RWPE2 (cell line): ENCODE results near the gene CNIH4.

Source experiments
- ATAC-seq: fragments of 200-7000 bp; cut with Tn5 transposase; 3 replicates; pipeline ENCODE4 v1.9.1; 2021; ENCODE audit warnings: low read depth
- DNase-seq: peaks from one replicate; pipeline ENCODE4 v3.0.0-alpha.2; 2020; ENCODE audit warnings: low spot score
- H3K27ac ChIP-seq: fragments of 450-650 bp; 2 replicates; pipeline ENCODE4 v1.5.1; 2017; ENCODE audit warnings: mild to moderate bottlenecking; ENCODE audit not compliant: poor library complexity, severe bottlenecking
- H3K27me3 ChIP-seq: fragments of 250-450 bp; sonication (Bioruptor Pico); 2 replicates; pipeline ENCODE4 v1.5.1; 2021; ENCODE audit warnings: mild to moderate bottlenecking, moderate library complexity; ENCODE audit not compliant: insufficient read depth, poor library complexity, severe bottlenecking
- H3K36me3 ChIP-seq: fragments of 250-450 bp; sonication (Bioruptor Pico); 2 replicates; pipeline ENCODE4 v1.5.1; 2020; ENCODE audit warnings: low read depth, mild to moderate bottlenecking, moderate library complexity
- H3K4me1 ChIP-seq: fragments of 250-450 bp; sonication (Bioruptor Pico); 2 replicates; pipeline ENCODE4 v1.5.1; 2021; ENCODE audit warnings: mild to moderate bottlenecking, moderate library complexity; ENCODE audit not compliant: insufficient read depth, poor library complexity, severe bottlenecking
- H3K4me3 ChIP-seq: fragments of 250-450 bp; sonication (Bioruptor Pico); 2 replicates; pipeline ENCODE4 v1.5.1; 2021; ENCODE audit warnings: mild to moderate bottlenecking, moderate library complexity; ENCODE audit not compliant: severe bottlenecking
- H3K9me3 ChIP-seq: fragments of 250-450 bp; sonication (Bioruptor Pico); 2 replicates; pipeline ENCODE4 v1.5.1; 2021; ENCODE audit warnings: mild to moderate bottlenecking, moderate library complexity; ENCODE audit not compliant: severe bottlenecking
- CTCF ChIP-seq: fragments of 450-650 bp; IDR thresholded peaks from one replicate; pipeline ENCODE4 v1.5.1; 2017; ENCODE audit warnings: mild to moderate bottlenecking, moderate library complexity; ENCODE audit not compliant: poor library complexity, severe bottlenecking

The CNIH4 gene

GRCh38 chr1:224380003-224380402 is 23.3 kb downstream of the CNIH4 start:
- Histone ChIP-seq H3K36me3 (peaks cover 8% of the 10 kb centered on the region), H3K4me1 (no peaks in the 10 kb centered on the region), H3K4me3 (no peak overlapping the region), H3K9me3 (no peaks in the 10 kb centered on the region), H3K27me3 (no peaks in the 10 kb centered on the region), H3K27ac (no peak overlapping the region)
- no peak for DNase-seq
- no peak for TF ChIP-seq CTCF
- 0 out of 3 replicates have a peak, but pooled peaks have one; percentile 21 for ATAC-seq

- Histone ChIP-seq H3K36me3 (no peaks in the 10 kb centered on the region), H3K4me1 (no peaks in the 10 kb centered on the region), H3K27me3 (no peaks in the 10 kb centered on the region), H3K4me3 (no peak overlapping the region), H3K9me3 (no peaks in the 10 kb centered on the region), H3K27ac (no peak overlapping the region)
- no peak for TF ChIP-seq CTCF
- ATAC-seq: no peak
- DNase-seq: no peak
These were observed 25.3 kb downstream of the CNIH4 start for GRCh38 chr1:224381880-224382548.

- Histone ChIP-seq H3K4me1 (no peaks in the 10 kb centered on the region), H3K27ac (no peak overlapping the region), H3K27me3 (no peaks in the 10 kb centered on the region), H3K9me3 (no peaks in the 10 kb centered on the region), H3K36me3 (peaks cover 1% of the 10 kb centered on the region; the same call in 1 of the 2 replicates), H3K4me3 (no peak overlapping the region)
- DNase-seq: no peak
- no peak for ATAC-seq
- no peak for TF ChIP-seq CTCF
These were observed 26.5 kb downstream of the CNIH4 start for GRCh38 chr1:224383218-224383617.

- TF ChIP-seq CTCF: no peak
- H3K36me3 ChIP-seq: peaks cover 23% of the 10 kb centered on the region
These were observed 30.7 kb downstream of the CNIH4 start for GRCh38 chr1:224387302-224387912.

GRCh38 chr1:224387943-224388342 is 31.3 kb downstream of the CNIH4 start:
- Histone ChIP-seq H3K4me3 (no peak overlapping the region), H3K27me3 (no peaks in the 10 kb centered on the region), H3K27ac (no peak overlapping the region), H3K9me3 (no peaks in the 10 kb centered on the region), H3K36me3 (peaks cover 23% of the 10 kb centered on the region), H3K4me1 (no peaks in the 10 kb centered on the region)
- ATAC-seq (no peak), DNase-seq (no peak)
- no peak for TF ChIP-seq CTCF

More at GRCh38 chr1:224387302-224387912, 30.7 kb downstream of the CNIH4 start:
- Histone ChIP-seq H3K9me3 (no peaks in the 10 kb centered on the region), H3K27me3 (no peaks in the 10 kb centered on the region), H3K4me1 (no peaks in the 10 kb centered on the region), H3K4me3 (no peak overlapping the region), H3K27ac (no peak overlapping the region)
- DNase-seq: no peak
- ATAC-seq: no peak
